GM12872 (cell line): ENCODE measurements around the gene TRIM40.

ENCODE experiments used
- TF ChIP-seq, protein P1 (sequence below): IDR thresholded peaks from 3 replicates; pipeline ENCODE4 v1.5.1; 2011; ENCODE audit warnings: low read depth, mild to moderate bottlenecking, low read length, moderate library complexity; ENCODE audit not compliant: insufficient read depth

The TRIM40 gene, protein sequence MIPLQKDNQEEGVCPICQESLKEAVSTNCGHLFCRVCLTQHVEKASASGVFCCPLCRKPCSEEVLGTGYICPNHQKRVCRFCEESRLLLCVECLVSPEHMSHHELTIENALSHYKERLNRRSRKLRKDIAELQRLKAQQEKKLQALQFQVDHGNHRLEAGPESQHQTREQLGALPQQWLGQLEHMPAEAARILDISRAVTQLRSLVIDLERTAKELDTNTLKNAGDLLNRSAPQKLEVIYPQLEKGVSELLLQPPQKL

DNA sequence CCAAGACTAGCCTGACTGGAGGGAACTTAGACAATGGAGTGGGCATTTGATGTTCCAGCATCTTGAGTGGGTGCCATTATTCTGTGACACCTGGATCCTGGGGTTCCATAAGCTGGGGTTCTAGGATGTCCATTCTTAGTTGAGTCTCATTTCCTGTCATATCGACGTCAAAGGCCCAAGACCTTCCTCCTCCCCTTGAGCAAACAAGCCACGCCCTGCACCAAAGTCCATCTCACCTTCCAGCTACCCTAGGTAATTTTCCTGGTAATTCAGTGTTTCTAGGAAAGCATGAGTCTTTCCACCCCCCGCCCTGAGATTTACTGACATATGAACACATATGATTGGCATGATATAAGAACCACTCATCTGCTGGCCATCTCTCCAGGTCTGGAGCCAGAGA, at the start of gene TRIM40:
Gene TRIM40, plus strand, starts transcription at position 384 of the 400 bp plus-strand sequence. CDS start 897 bp downstream, outside the sequence.
- TF ChIP-seq, protein P1, sequence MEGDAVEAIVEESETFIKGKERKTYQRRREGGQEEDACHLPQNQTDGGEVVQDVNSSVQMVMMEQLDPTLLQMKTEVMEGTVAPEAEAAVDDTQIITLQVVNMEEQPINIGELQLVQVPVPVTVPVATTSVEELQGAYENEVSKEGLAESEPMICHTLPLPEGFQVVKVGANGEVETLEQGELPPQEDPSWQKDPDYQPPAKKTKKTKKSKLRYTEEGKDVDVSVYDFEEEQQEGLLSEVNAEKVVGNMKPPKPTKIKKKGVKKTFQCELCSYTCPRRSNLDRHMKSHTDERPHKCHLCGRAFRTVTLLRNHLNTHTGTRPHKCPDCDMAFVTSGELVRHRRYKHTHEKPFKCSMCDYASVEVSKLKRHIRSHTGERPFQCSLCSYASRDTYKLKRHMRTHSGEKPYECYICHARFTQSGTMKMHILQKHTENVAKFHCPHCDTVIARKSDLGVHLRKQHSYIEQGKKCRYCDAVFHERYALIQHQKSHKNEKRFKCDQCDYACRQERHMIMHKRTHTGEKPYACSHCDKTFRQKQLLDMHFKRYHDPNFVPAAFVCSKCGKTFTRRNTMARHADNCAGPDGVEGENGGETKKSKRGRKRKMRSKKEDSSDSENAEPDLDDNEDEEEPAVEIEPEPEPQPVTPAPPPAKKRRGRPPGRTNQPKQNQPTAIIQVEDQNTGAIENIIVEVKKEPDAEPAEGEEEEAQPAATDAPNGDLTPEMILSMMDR = no peak

- TF ChIP-seq, protein P1 = no peak
These were observed 48.1 kb upstream of the TRIM40 start for GRCh38 chr6:30087876-30088275.

GRCh38 chr6:30091577-30092381, 44.2 kb upstream of the TRIM40 start:
- TF ChIP-seq, protein P1 = no peak

DNA sequence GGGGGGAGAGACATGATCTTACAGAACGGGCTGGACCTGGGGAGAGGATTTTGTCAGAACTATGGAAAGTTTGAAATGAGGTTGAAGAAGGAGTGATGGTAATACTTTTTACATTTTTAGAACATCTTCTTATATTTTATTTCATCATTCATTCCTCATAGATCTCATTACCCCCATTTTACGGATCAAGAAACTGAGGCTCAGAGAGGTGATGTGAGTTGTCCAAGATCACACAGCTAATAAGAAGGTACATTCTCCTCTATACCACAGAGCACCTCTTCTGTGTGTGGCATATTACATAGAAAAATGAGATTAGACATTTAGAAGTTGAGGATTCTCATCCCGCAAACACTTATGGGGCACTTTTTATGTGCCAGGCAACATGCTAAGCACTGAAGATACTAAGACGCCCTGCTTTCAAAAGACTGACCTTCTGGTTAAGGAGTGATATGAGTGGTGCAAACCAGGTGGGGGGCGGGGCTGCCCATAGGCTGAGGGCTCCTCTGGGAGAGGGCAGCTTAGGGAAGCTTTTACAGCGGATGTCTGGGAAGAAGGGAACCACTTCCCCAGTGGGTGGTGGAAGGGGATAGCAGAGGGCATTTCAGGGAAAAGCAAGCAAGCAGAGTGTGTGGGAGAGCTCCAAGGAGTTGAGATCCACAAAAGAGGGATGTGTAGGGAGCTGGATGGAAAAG, 42.9 kb upstream of the TRIM40 start:
- TF ChIP-seq, protein P1 = no peak

DNA sequence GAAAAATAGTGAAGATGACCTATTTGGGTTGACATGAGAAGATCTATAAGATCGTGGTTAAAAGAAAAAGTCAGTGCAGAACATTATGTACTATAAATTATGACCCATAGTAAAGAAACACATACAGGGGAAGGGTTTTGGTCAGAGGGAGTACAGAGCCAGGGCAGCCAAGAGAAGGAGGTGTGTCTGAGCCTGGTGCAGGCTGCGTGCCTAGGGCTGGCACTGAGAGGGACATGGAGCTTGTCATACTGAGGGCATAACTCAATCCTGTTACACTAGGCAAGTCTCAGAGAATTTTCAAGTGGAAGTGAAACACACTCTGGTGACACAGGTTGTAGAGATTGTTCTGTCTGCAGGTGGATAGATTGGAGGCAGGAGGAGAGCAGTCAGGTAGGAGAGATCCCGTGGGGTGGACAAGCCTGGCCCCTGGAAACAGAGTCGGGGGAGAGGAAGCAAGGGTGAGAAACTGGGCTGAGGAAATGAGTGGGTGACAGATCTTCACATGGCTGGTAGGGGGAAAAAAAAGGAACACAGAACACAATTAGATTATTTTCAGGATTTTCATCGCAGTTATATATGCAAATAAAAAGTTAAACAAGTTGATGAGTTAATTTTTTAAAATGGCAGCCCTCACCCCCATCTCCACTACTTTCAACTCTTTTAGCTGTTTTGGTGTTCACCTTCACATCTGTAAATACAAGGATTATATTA, 41.8 kb upstream of the TRIM40 start:
- TF ChIP-seq, protein P1 = no peak

DNA sequence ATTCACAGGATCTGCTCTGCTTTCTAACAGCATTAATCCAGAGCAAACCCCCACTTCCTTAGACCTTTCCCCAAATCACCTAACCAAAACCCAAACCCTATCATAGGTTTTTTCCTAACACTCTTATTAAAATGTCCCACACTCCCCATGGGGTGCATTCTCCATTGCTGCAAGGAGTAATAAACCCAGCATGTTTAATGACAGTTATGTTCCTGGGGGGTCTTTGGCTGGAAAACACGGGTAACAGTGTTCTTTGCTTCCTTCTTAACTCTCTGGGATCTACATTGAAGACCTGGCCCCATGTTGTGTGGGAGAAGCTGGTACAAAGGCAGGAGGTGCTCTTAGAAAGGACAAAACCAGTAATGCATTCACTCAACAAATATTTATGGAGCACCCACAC, 39.1 kb upstream of the TRIM40 start:
- TF ChIP-seq, protein P1 = no peak
